ENCODE measurements around the gene HOXB5.

DNA sequence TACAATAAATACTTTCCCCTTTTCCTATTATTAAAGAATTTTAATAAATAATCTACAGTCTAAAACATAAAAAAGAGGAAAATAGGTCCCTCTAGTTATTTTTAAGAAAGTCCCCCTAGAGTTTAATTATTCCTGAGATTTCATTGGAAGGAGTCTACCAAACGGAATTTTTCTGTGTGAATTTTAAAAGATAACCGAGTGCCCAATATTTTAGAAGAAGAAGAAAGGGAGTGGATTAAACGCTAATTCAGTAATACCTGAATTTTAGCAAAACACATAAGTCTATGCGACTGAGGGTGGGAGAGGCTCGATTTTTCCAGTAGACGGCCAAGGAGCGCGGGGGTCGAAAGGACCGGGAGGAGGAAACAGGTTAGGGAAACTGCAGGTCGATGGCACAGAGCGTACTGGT, 50.9 kb downstream of the HOXB5 start:
- TF ChIP-seq, protein P1, sequence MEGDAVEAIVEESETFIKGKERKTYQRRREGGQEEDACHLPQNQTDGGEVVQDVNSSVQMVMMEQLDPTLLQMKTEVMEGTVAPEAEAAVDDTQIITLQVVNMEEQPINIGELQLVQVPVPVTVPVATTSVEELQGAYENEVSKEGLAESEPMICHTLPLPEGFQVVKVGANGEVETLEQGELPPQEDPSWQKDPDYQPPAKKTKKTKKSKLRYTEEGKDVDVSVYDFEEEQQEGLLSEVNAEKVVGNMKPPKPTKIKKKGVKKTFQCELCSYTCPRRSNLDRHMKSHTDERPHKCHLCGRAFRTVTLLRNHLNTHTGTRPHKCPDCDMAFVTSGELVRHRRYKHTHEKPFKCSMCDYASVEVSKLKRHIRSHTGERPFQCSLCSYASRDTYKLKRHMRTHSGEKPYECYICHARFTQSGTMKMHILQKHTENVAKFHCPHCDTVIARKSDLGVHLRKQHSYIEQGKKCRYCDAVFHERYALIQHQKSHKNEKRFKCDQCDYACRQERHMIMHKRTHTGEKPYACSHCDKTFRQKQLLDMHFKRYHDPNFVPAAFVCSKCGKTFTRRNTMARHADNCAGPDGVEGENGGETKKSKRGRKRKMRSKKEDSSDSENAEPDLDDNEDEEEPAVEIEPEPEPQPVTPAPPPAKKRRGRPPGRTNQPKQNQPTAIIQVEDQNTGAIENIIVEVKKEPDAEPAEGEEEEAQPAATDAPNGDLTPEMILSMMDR (conservative IDR thresholded peaks at IDR 0.05 in 1 of 2, IDR thresholded peaks at IDR 0.05 in 1 of 2; ENCODE audit: extremely low read depth in 1 of 2, insufficient read depth in 1 of 2, low read depth in 1 of 2, low read length in 2 of 2): no peak
- TF ChIP-seq EZH2 (IDR thresholded peaks at IDR 0.05; ENCODE audit: borderline replicate concordance, low read length): no peak
